Stimulated activated CD4-positive, alpha-beta T cell treated with anti-CD3 and anti-CD28 coated beads, TNF-alpha, amount 100 ng/mL, for 24 hours (primary cell): ENCODE data around the gene TESK1.

Experiments
- DNase-seq, 3 experiments: peaks; one replicate each; pipeline ENCODE4 v3.0.0-alpha.2; 2020; ENCODE audit warnings: low read depth in 3 of 3

The TESK1 gene

DNA sequence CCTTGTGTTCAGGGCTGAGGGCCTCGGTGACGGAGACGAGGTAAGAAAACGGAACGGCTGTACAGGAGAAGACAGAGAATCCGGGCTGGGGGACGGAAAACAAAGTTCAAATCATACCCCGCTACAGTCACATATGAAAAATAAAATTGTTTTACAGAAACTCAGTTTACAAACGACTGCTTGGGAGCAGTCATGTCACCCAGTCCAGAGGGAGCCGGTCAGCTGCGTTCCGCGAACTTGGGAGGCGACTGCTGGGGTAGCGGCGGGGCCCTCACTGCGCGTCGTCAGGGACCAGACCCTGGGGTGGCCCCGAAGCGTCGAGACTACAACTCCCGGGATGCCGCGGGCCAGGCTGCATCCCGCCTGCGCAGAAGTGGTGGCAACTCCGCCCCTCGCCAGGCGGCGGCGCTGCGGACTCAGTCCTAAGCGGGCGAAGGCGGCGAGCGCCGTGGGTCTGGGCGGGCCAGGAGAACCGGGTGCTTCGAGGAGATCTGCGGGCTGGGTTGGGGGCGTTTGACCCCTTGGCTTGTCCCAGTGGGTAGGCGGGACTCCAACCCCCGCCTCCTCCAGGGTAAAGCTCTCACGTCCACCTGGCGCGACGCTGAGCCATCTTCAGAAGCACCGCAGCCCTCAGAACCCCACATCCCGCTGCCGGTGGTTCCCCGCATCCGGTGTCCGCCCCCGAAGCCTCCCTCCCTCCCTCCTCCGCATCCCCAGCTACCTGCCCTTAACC is 41.6 kb downstream of the TESK1 start:
- DNase-seq, result peak; percentile 83 to 89 (median 83)

DNA sequence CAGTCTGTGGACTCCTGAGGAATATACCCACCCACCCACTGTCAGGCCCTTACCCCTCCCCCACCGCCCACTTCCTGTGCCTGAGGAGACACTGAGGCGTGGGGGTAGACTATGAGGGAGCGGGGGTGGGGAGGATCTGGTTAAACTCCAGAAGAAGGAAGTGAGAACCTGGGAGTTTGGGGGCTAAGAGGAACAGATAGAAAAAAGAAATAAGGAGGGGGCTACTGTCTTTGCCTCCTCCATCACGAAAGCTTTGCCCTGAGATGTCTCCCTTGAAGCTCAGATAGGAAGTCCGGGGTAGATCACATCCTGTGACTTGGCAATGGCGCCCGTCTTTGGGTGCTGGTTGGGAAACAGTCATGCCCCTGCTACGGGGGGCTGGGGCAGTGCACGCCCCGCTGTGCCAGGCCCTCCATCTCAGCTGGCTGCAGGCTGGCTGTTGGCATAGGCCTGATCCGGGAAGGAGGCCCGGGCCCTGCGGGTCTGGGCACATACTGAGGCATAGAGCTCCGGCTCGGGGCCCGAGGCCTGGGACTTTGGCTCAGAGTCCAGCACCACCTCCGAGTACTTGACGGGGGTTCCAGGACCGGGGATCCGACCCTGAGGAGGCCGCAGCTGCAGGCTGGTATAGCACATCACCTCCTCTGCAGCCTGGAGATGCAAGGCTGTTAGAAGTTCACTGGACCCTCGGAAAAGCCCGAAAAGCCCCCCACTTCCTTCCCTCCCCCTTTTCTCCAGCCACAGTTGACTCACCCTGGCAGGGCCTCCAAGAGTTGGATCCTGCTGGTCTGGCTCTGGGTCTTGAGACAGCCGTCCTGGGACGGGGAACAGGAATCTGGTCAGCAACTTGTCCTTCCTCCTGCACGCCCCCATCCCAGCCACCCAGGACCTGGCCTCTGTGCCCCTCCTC is 44.6 kb downstream of the TESK1 start:
- peak in 2 of 3 experiments; percentile 17 to 49 for DNase-seq

DNA sequence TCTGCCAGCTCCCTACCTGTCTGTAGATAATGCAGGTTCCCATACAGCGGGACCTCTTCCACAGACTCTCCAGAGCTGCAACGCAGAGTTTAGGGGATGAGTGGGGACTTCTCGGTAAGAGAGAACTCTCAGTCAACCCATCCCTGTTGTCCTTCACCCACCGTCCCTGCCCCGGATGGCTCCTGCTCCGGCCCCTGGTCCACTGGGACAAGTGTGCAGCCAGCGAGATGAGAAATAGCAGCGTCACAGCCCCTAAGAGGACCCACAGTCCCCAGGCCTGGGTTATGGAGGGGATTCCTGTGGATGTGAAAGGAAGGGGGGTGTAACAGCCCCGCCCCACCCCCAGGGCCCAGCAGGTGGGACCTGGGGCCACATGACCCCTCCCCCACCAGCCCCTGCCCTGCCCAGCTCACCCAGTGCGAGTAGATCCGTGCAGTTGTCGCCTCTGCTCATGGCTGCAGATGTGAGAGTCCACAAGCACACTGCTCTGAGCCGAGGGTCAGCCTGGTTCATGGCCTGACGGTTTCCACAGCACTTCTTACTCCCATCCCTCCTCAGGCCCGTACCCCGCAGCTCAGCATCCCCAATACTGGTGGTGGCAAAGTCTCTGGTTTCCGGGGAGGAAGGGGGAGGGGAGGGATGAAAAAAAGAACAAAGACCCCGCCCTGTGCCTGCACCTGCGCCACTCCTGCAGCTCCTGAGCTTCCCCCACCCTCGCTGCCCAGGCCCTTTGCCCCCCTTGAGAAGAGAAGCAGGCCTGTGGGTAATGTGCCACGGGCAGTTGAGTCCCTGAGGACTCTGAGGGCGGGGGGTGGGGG is 45.5 kb downstream of the TESK1 start, which contains the start of gene SIT1:
Gene SIT1 (minus strand): TSS at position 591 of the 818 bp plus-strand sequence. CDS start 78 bp downstream, at position 513.
- DNase-seq, result peak in 1 of 3 experiments; percentile 58

DNA sequence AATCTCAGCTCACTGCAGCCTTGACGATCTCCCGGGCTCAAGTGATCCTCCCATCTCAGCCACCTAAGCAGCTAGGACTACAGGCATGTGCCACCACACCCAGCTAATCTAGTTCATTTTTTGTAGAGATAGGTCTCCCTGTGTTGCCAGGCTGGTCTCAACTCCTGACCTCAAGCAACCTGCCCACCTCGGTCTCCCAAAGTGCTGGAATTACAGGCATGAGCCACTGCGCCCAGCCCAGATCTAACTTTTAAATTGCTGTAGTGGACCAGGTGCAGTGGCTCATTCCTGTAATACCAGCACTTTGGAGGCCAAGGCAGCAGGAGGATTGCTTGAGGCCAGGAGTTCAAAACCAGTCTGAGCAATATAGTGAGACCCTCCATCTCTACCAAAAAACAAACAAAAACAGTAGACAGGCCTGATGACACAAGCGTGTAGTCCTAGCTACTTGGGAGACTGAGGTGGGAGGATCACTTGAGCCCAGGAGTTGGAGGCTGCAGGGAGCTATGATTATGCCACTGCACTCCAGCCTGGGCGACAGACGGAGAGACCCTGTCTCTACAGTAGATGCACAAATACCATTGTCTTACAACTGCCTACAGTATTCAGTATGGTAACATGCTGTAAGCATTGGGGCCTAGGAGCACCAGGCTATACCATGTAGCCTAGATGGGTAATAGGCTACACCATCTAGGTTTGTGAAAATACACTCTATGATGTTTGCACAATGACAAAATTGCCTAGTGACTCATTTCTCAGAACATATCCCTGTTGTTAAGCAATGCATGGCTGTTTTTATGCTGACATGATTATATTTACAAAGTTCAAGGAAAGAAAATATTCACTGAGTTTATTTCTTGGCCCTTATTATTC is 47.1 kb downstream of the TESK1 start:
- no peak for DNase-seq

DNA sequence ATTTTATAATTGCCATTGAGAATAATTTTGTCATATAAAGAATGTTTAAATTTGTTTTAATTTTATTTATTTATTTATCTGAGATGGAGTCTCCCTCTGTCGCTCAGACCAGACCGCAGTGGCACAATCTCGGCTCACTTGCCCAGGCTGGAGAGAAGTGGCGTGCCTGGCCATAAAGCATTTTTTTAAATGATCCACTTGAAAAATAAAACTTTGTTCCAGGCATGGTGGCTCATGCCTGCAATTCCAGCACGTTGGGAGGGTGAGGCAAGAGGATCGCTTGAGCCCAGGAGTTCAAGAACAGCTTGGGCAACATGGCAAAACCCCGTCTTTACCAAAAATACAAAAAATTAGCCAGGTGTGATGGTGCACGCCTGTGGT is 47.8 kb downstream of the TESK1 start:
- no peak for DNase-seq

DNA sequence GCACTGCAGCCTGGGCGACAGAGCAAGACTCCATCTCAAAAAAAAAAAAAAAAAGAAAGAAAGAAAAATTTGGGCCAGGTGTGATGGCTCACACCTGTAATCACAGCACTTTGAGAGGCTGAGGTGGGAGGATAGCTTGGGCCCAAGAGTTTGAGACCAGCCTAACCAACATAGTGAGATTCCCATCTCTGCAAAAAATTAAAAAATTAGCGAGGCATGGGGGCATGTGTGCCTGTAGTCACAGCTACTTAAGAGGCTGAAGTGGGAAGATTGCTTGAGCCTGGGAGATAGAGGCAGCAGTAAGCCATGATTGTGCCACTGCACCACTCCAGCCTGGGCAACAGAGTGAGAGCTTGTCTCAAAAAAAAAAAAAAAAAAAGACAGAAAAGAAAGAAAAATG is 48.5 kb downstream of the TESK1 start:
- DNase-seq, result no peak

DNA sequence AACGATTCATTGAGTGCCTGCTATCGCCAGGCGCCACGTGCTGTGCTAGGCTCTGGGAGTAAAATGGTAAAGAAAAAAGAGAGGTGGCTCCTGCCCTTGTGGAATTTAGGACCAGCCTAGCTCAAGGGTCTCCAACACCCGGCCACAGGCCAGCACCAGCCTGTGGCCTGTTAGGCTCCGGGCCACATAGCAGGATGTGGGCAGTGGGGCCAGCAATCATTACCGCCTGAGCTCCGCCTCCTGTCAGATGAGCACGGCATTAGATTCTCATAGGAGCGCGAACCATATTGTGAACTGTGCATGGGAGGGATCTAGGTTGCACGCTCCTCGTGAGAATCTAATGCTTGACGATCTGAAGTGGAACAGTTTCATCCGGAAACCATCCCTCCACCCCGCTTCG is 51.3 kb downstream of the TESK1 start:
- DNase-seq, result no peak

DNA sequence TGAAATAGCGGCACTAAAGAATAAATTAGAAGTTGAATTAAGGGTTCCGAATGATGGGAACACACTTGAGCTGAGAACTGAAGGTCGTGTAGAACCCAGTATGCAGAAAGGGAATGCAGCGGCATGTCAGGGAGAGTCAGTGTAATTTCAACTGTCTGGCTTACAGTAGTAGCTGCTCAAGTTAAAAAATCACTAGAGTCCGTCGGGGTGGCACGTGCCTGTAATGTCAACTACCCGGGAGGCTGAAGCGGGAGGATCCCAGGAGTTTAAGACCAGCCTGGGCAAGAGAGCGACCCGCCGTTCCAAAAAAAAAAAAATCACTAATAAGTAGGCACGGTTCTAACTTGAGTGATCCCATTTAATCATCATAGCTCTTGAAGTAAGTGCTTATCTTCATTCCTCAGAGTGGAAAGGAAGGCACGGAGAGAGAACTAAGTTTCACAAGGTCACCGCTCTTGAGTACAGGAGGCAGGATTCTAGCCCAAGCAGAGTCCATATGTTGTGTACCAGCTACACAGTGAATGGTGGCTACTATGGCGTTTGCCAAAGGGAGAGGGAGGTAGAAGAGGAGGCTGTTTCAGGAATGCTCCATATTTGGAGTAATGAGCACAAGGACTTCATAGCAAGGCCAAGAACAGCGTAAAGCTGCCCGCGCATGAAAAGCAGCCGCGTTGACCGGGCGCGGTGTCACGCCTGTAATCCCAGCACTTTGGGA is 51.9 kb downstream of the TESK1 start:
- DNase-seq, result no peak

DNA sequence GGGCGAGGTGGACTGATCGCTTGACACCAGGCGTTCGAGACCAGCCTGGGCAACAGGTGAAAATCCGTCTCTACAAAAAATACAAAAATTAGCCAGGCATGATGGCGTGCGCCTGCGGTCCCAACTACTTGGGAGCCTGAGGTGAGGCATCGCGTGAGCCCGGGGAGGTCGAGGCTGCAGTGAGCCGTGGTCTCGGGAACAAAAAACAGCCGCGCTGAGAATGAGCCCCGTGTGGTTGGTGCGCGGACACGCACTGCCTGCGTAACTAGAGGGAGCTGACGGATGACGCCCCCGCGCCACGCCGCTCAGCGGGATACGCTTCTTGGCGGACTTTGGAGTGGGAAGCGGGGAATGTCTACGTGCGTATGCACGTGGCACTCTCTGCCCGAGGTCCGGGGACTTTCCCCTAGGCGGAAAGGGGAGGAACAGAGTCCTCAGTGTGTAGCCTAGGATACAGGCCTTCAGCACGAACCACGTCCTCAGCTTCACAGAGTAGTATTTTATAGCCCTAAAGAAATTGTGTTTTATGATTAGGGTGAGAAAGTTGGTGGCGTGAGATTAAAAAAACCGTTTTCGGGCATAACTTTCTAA is 52.6 kb downstream of the TESK1 start, which contains the start of gene RMRP:
Gene RMRP (minus strand): TSS at position 474 of the 591 bp plus-strand sequence.
- peak; percentile 89 to 97 (median 90) for DNase-seq

DNA sequence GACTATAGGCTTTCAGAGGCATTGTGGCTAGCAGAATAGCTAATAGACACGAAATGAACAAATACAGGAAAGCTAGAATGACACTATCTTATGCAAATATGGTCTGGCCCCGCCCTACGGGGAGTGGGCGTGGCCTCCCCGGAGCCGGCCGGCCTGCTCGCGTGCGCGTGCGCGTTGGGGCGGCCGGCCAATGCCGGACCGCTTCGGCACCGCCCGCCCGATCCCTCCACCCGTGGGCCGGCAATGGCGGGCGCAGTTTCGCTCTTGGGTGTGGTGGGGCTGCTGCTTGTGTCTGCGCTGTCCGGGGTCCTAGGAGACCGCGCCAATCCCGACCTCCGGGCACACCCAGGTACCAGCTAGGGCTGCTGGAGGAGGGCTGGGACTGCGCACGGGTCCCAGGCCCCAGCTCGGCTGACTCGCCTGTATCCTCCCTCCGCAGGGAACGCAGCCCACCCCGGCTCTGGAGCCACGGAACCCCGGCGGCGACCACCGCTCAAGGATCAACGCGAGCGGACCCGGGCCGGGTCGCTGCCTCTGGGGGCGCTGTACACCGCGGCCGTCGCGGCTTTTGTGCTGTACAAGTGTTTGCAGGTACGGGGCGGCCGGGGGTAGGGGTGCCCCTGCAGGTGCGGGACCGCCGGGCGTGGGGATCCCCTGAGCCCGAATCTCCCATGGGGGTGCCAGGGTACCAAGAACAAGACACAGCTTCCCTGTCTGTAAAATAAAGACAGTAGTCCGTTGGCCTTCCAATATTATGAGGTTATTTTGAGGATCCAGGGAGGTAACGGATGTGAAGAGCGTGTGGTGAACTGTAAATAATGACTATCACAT is 53.3 kb downstream of the TESK1 start, which contains the start of gene CCDC107:
Gene CCDC107 (plus strand): TSS at position 156 of the 831 bp plus-strand sequence. CDS start 88 bp downstream, at position 244.
- peak; percentile 62 to 76 (median 63) for DNase-seq

DNA sequence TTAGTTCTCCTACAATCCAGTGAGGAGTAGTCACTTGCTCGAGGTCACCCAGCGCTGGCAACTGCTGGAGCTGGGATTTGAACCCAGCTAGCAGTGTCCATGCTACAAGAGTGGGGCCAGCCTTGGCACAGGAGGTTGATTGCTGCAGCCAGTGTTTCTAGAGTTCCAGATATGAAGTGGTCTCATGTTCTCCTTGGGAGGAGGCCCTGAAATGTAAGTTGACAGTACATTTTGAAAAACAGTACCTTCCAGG is 53.8 kb downstream of the TESK1 start:
- DNase-seq, result no peak

DNA sequence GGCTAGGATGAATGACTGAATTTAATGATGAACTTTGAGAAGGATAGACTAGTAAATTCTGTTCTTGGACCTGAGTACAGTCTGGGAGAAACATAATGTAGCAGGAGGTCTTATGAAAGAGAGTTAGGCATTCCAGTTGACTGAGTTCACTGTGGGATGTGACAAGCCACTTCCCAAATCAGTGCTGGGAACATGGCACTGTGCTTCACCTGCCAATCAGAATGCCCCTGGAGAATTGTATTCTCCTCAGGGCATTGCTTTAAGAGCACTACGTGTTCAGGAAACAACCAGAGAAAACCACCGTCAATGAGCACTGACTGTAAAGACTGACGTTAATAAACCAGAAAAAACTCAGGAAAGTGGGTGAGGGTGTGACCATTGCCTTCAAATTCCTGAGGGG is 54.3 kb downstream of the TESK1 start:
- DNase-seq, result no peak
